GM23248 (cell line): ENCODE measurements around the gene RBFA. TPM values are rescaled to one million over a fixed set of nuclear protein-coding genes. Genes with fewer than 3 reads are reported as not detected.

Source experiments
- DNase-seq: peaks from one replicate; pipeline ENCODE4 v3.0.0-alpha.2; 2015
- H2AFZ ChIP-seq: fragments of 200-600 bp; sonication (generic); 2 replicates; pipeline ENCODE4 v1.6.1; 2016; ENCODE audit warnings: antibody characterized with exemption
- H3F3A ChIP-seq: fragments of 200-600 bp; sonication (generic); 2 replicates; pipeline ENCODE4 v1.6.1; 2016; ENCODE audit warnings: mild to moderate bottlenecking, antibody characterized with exemption, mixed run types; ENCODE audit not compliant: insufficient read depth
- H3K27ac ChIP-seq: fragments of 200-600 bp; sonication (generic); 2 replicates; pipeline ENCODE4 v1.5.1; 2016; ENCODE audit warnings: mild to moderate bottlenecking
- H3K27me3 ChIP-seq: fragments of 200-600 bp; sonication (generic); replicated peaks from 2 replicates; pipeline ENCODE4 v1.6.1; 2016; ENCODE audit warnings: mild to moderate bottlenecking; ENCODE audit not compliant: insufficient read depth
- H3K36me3 ChIP-seq: fragments of 200-600 bp; sonication (generic); 2 replicates; pipeline ENCODE4 v1.6.1; 2016; ENCODE audit warnings: low read depth, mild to moderate bottlenecking
- H3K4me1 ChIP-seq: fragments of 200-600 bp; sonication (generic); 2 replicates; pipeline ENCODE4 v1.6.1; 2016; ENCODE audit warnings: mild to moderate bottlenecking; ENCODE audit not compliant: insufficient read depth
- H3K4me2 ChIP-seq: fragments of 200-600 bp; sonication (generic); one replicate; pipeline ENCODE4 v1.6.1; 2016; ENCODE audit warnings: mild to moderate bottlenecking; ENCODE audit not compliant: unreplicated experiment
- H3K4me3 ChIP-seq: fragments of 200-600 bp; sonication (generic); 2 replicates; pipeline ENCODE4 v1.5.1; 2016; ENCODE audit warnings: mild to moderate bottlenecking
- H3K79me2 ChIP-seq: fragments of 200-600 bp; sonication (generic); 2 replicates; pipeline ENCODE4 v1.6.1; 2016; ENCODE audit warnings: mild to moderate bottlenecking; ENCODE audit not compliant: insufficient read depth
- H3K9ac ChIP-seq: fragments of 200-600 bp; sonication (generic); 2 replicates; pipeline ENCODE4 v1.6.1; 2016; ENCODE audit warnings: mild to moderate bottlenecking
- H3K9me2 ChIP-seq: fragments of 200-600 bp; sonication (generic); 2 replicates; pipeline ENCODE4 v1.6.1; 2016; ENCODE audit warnings: mixed run types, mild to moderate bottlenecking, moderate library complexity; ENCODE audit not compliant: insufficient read depth
- H3K9me3 ChIP-seq: fragments of 200-600 bp; sonication (generic); one replicate; pipeline ENCODE4 v1.6.1; 2017; ENCODE audit warnings: low read depth
- H4K20me1 ChIP-seq: fragments of 200-600 bp; sonication (generic); 2 replicates; pipeline ENCODE4 v1.6.0; 2016; ENCODE audit not compliant: insufficient read depth
- EZH2 ChIP-seq: fragments of 200-600 bp; sonication (generic); IDR thresholded peaks from 2 replicates; pipeline ENCODE4 v1.6.1; 2018; ENCODE audit warnings: antibody characterized with exemption, mild to moderate bottlenecking; ENCODE audit not compliant: insufficient read depth, poor library complexity, severe bottlenecking
- EZH2phosphoT487 ChIP-seq: fragments of 200-600 bp; sonication (generic); IDR thresholded peaks from 2 replicates; pipeline ENCODE4 v1.6.1; 2018; ENCODE audit warnings: antibody characterized with exemption, moderate library complexity, mild to moderate bottlenecking, low read depth; ENCODE audit not compliant: insufficient read depth
- WGBS, 2 experiments: methylation state at CpG; one replicate each; pipeline ENCODE4 v1.1.6; 2015 to 2017; ENCODE audit warnings: low lambda C conversion rate in 2 of 2, low coverage in 1 of 2; ENCODE audit errors: missing lambda C conversion rate in 2 of 2; 5-methylcytosine and 5-hydroxymethylcytosine counted together
- in situ Hi-C: fragments of 300-500 bp; cut with MboI; formaldehyde crosslinking; loops from 2 replicates; pipeline ENCODE4 v1.15.0; 2020
- polyA plus RNA-seq: library from polyadenylated mRNA; unstranded; fragments of >200 nt; fragmentation: Nextera tagmentation; extraction: Ambion mirVana; gene quantifications from 2 replicates; pipeline ENCODE4 v1.2.1, GENCODE V29; 2016
- total RNA-seq: library from RNA; depleted of rRNA; stranded (reverse); fragments of >200 nt; shearing (Covaris generic); gene quantifications from 2 replicates; pipeline ENCODE4 v1.2.3, GENCODE V29; 2014

Gene RBFA
- total and polyA plus RNA-seq, 2 experiments from 2014 or later: 27.9 to 28.2 TPM

DNA sequence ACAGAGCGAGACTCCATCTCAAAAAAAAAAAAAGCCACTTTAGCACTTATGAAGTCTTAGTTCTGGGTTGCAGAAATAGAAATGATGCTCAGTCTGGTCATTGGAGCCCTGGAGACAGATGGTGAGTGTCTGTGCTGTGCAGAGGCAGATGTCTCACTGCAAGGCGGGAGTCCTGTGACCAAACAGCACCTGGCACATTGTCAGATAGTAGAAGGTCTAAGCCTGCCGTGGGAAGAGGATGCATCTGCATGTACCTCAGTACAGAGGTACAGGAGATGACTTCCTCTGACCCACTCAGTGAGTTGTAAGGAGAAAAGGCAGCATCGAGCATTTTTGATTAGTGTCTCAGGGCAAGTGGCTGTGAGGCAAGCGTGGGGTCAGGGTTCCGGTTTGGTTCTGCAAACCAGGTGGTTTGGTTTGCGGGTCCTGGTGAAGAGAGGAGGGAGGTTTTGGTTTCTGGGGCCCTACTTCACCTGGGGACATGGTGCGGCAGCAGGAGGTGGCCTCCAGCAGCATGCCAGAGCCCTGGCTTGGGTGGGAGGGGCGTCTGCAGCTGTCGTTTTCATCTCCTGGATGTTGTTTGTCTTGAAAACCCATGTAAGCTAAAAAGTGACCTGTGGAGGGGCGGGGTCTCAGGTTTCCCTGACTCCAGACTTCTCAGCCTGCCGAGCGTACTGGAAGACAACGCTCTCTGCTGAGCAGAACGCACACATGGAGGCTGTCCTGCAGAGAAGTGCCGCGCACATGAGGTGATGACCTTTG, 3.8 kb downstream of the RBFA start:
- H3K27me3 ChIP-seq: no peaks in the 10 kb centered on the region
- no peak for DNase-seq
- H3K4me3 ChIP-seq: no peak overlapping the region
- TF ChIP-seq EZH2phosphoT487 (no peak), EZH2 (no peak)
- peaks cover 2% of the 10 kb centered on the region; the same call in 1 of the 2 replicates for H3K36me3 ChIP-seq
- no peaks in the 10 kb centered on the region for H3K4me1 ChIP-seq
- no peaks in the 10 kb centered on the region for H3K9me3 ChIP-seq
- H3F3A ChIP-seq: no peaks in the 10 kb centered on the region
- no peaks in the 10 kb centered on the region for H3K9me2 ChIP-seq
- no peak overlapping the region for H2AFZ ChIP-seq
- H3K4me2 ChIP-seq: no peak overlapping the region
- no peak overlapping the region for H3K27ac ChIP-seq
- peaks cover 44% of the 10 kb centered on the region for H3K79me2 ChIP-seq
- no peak overlapping the region for H3K9ac ChIP-seq
- H4K20me1 ChIP-seq: no peaks in the 10 kb centered on the region
- 90% methylated on average over 16 to 17 of the region's 17 CpGs for WGBS, 2 experiments
- in situ Hi-C loops: no loop called here

DNA sequence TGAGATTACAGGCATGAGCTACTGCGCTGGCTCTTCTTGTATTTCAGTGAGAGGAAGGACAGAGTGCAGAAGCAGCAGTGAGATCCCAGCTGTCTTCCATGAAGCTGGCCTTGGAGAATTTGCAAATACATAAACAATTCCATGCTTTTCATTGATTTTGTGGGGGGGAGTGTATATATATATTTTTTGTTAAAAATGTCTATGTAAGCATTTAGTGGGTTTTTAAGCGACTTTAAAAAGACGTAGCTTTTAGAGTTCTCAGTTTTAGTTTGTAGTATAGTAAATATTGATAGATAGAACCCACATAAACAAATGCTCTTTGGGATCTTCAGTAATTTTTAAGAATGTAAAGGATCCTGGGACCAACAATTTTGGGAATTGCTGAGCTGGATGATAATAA, 6.3 kb downstream of the RBFA start:
- Histone ChIP-seq H3K27ac (no peak overlapping the region), H3F3A (no peaks in the 10 kb centered on the region), H3K79me2 (peaks cover 33% of the 10 kb centered on the region), H3K4me2 (no peak overlapping the region), H2AFZ (no peak overlapping the region), H3K9me2 (no peaks in the 10 kb centered on the region), H3K9ac (no peak overlapping the region), H3K9me3 (no peaks in the 10 kb centered on the region), H3K4me3 (no peak overlapping the region), H3K4me1 (no peaks in the 10 kb centered on the region), H3K27me3 (no peaks in the 10 kb centered on the region), H4K20me1 (no peaks in the 10 kb centered on the region), H3K36me3 (peaks cover 4% of the 10 kb centered on the region; the same call in 1 of the 2 replicates)
- no peak for DNase-seq
- in situ Hi-C loops: no loop called here
- 97 to 99% methylated on average over 3 of the region's 3 CpGs for WGBS, 2 experiments
- TF ChIP-seq EZH2phosphoT487 (no peak), EZH2 (no peak)

DNA sequence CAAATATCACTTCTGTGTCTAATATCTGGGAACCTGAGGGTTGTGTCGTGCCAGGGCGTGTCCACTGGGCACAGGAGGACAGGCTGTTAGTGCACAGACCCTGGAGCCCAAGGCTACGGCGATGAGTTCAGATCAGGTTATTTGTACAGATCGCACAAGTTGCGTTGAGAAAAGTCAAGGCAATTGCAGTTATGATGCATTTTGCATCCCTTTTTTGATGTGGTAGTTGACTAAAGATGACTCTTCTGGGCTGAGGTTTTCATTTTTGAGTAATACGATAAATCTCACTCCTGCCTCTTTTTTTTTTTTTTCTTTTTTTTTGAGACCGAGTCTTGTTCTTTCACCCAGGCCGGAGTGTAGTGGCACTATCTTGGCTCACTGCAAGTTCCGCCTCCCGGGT, 7.2 kb downstream of the RBFA start:
- H2AFZ ChIP-seq: no peak overlapping the region
- no peaks in the 10 kb centered on the region for H3F3A ChIP-seq
- H3K4me1 ChIP-seq: no peaks in the 10 kb centered on the region
- peaks cover 23% of the 10 kb centered on the region for H3K79me2 ChIP-seq
- H3K27ac ChIP-seq: no peak overlapping the region
- no peak overlapping the region for H3K4me2 ChIP-seq
- TF ChIP-seq EZH2phosphoT487 (no peak), EZH2 (no peak)
- H3K36me3 ChIP-seq: peaks cover 4% of the 10 kb centered on the region; the same call in 1 of the 2 replicates
- H3K9me2 ChIP-seq: no peaks in the 10 kb centered on the region
- no peaks in the 10 kb centered on the region for H3K27me3 ChIP-seq
- H3K4me3 ChIP-seq: no peak overlapping the region
- DNase-seq: no peak
- in situ Hi-C loops: no loop called here
- 87 to 88% methylated on average over 11 of the region's 11 CpGs for WGBS, 2 experiments
- no peaks in the 10 kb centered on the region for H3K9me3 ChIP-seq
- no peak overlapping the region for H3K9ac ChIP-seq
- no peaks in the 10 kb centered on the region for H4K20me1 ChIP-seq

DNA sequence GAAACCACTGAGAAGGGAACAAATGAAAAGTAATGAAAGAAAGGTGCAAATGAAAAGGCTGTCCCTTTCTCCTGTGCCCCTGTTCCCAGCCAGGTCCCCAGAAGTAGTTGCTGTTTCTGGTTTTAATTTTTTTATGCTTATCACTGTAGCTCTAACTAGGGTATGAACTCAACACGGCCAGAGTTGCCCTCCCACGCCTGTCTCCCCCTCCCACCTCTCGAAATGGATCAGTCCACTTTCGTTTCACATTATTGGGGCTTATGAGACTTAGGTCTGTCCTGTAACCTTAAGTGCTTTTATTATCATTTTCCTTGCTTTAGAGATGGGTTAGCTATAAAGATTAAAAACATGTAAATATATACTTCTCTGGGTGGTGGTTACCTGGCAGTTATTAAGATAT, 8.6 kb downstream of the RBFA start:
- H3K27ac ChIP-seq: no peak overlapping the region
- no peak for DNase-seq
- H3K4me3 ChIP-seq: no peak overlapping the region
- no peaks in the 10 kb centered on the region for H3K4me1 ChIP-seq
- no peaks in the 10 kb centered on the region for H3K9me3 ChIP-seq
- no peaks in the 10 kb centered on the region for H4K20me1 ChIP-seq
- H2AFZ ChIP-seq: no peak overlapping the region
- H3K4me2 ChIP-seq: no peak overlapping the region
- 0 out of 2 replicates have a peak, but pooled peaks cover 11% of the 10 kb centered on the region for H3K79me2 ChIP-seq
- H3K9ac ChIP-seq: no peak overlapping the region
- in situ Hi-C loops: no loop called here
- H3K9me2 ChIP-seq: no peaks in the 10 kb centered on the region
- H3F3A ChIP-seq: no peaks in the 10 kb centered on the region
- TF ChIP-seq EZH2 (no peak), EZH2phosphoT487 (no peak)
- no peaks in the 10 kb centered on the region for H3K27me3 ChIP-seq
- H3K36me3 ChIP-seq: peaks cover 4% of the 10 kb centered on the region; the same call in 1 of the 2 replicates
- WGBS, 2 experiments: 85 to 87% methylated on average over 4 of the region's 4 CpGs
